HG02571 (cell line): ENCODE results near the gene RAB33A.

ENCODE experiments used
- ATAC-seq: cut with Tn5 transposase; IDR thresholded peaks from one replicate; pipeline ENCODE4 v1.9.1; 2021; ENCODE audit warnings: mild to moderate bottlenecking, moderate library complexity; ENCODE audit not compliant: unreplicated experiment

The RAB33A gene

DNA sequence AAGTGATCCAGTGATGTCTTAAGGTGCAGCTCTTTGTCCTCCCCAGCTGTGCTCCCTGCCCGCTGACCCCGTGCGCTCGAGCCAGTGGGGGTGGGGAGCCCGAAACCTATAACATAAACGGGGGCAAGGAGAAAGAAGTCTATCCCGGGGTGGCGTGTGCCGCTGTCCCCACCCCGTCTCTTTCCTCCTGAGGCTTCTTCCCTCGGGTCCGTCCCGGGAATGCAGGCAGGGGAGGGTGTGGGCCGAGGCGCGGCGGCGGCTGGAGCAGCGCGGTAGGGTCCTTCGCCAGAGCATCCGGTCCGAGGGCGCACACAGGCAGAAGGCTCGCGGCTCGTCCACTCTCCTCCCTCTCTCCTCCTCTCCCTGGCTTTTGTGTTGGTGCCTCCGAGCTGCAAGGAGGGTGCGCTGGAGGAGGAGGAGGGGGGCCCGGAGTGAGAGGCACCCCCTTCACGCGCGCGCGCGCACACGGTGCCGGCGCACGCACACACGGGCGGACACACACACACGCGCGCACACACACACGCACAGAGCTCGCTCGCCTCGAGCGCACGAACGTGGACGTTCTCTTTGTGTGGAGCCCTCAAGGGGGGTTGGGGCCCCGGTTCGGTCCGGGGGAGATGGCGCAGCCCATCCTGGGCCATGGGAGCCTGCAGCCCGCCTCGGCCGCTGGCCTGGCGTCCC lies at the start of gene RAB33A:
TSS of gene RAB33A (plus strand) at position 517 of the 681 bp plus-strand sequence. CDS start at position 618, 101 bp downstream.
- ATAC-seq: no peak

GRCh38 chrX:130124577-130124976 lies 47.2 kb upstream of the RAB33A start:
- ATAC-seq: no peak

DNA sequence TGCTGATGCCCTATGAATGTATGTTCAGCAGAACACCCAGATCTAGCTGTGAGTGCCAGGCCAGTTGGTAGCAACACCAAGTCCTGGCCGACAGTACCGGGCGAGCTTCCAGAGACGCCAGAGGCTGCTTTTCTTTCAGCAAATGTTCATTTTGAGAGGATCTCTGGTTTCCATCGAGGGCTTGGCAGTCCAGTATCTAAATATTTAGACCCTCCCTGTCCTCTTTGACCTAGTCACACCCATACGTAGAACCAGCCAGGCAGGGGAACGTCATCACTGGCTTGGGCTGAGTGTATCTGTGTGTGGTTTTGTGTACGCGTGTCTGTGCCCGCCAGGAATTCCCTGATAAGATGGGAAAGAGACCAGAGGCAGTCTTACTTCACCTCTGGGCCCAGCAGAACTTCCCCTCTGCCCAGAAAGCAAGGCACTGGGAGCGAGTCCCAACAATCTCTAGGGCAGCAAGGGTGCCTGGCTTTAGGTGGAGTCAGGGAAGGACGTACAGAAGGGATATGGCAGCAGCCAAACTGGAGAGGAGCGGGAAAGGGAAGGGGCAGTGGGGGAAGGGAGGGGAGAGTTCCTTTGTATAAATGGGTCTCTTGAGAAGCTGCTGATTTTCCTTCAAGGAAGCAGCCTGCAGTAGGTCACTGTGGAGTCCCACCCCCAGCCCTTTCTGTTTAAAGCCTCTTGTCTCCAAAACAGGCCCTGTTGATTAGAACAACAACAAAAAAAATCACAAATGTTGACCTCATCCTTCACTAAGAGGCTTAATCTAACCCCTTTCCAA lies 46.5 kb upstream of the RAB33A start:
- no peak for ATAC-seq

GRCh38 chrX:130130990-130131389 lies 40.8 kb upstream of the RAB33A start:
- no peak for ATAC-seq

GRCh38 chrX:130136496-130136895 lies 35.3 kb upstream of the RAB33A start:
- no peak for ATAC-seq

DNA sequence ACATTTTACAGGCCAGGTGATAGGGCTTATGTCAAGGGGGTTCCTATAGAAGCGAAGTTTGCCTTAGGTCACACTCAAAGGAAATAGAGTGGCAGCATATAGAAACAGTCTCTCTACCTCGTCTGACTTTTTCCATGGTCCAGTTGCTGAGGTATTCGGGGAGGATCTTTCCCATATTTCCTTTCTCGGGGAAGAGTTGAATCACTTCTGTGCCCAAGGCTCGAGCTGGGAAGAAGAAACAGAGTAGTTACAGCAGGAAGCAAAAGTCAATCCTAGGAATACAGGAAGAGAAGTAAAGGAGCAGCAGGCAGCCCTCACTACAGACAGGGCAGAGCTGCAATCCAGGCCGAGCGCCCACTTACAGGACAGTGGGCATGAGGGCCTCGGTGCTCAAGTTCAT lies 34.8 kb upstream of the RAB33A start:
- ATAC-seq: no peak

GRCh38 chrX:130139474-130140201 lies 32.1 kb upstream of the RAB33A start:
- ATAC-seq: no peak

- ATAC-seq: no peak
Measured at GRCh38 chrX:130144509-130144908, 27.3 kb upstream of the RAB33A start.

- ATAC-seq: no peak
Measured at GRCh38 chrX:130145123-130145522, 26.6 kb upstream of the RAB33A start.

- ATAC-seq: no peak
Measured at GRCh38 chrX:130147631-130148030, 24.1 kb upstream of the RAB33A start.

DNA sequence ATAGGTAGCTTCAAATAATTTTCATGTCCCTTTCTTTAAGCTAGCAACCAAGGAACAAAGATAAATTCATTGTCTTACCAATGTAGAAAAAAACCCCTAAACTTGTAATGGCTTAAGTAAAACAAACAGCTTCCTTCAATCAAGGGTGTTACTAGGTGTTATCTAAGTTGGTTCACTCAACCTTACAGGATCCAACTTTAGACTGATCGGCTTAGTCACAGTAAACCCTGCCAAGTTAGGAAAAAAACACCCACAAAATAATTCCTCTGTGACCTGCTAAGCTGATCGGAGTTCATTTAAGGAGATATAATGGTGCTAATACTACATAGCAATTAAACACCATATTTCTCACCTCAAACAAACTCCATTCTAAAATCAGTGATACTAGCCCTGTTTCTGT lies 16.2 kb upstream of the RAB33A start:
- ATAC-seq: no peak

DNA sequence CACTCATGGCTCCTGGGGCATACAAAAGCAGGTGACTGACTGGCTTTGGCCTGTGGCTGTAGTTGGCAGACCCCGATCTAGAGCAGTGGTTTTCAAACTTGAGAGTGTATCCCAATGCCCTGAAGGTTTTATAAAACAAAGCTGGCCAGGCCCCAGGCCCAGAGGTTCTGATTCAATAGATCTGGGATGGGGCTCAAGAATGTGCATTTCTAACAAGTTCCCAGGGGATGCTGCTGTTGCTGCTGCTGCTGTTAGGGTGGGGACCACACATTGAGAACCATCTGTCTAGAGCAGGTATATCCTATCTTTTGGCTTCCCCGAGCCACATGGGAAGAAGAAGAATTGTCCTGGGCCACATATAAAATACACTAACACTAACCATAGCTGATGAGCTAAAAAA lies 13.5 kb upstream of the RAB33A start:
- no peak for ATAC-seq

GRCh38 chrX:130159776-130160175 lies 12.0 kb upstream of the RAB33A start:
- no peak for ATAC-seq

DNA sequence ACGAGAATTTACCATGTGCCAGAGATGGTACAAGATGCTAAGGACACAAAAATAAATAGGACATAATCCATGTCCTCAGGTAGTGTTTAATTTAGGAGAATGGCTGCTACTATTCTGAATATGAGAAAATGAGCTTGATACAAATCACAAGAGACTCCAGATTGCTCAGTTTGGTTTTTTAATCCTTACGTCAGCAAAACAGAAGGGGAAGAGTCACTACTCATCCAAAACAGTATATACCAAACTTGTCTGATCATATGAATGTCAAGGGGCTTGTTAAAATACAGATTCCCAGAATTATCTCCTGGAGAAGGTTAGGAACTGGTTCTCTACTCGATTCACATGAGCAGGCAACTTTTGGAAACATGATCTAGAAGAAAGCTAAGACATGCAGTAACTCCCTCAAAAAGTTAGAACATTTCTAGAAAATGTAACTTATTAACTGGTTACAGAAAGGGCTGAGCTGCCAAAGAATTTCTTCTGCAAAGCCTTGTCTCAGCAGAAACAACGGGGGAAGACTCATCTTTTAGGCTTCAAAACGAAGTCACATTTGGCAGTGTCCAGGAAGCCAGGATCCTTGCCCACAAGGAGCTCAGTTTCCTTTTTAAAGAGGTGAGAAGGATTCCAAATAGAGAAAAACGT lies 9.5 kb upstream of the RAB33A start:
- ATAC-seq: no peak

- ATAC-seq: no peak
Measured at GRCh38 chrX:130163398-130163797, 8.4 kb upstream of the RAB33A start.

- no peak for ATAC-seq
Measured at GRCh38 chrX:130165181-130165702, 6.5 kb upstream of the RAB33A start.

GRCh38 chrX:130165703-130166502 lies 5.9 kb upstream of the RAB33A start, which contains the start of gene AIFM1:
TSS of gene AIFM1 (minus strand) at chrX:130165841. CDS start at chrX:130165656, 185 bp downstream.
- ATAC-seq: peak; percentile 90

DNA sequence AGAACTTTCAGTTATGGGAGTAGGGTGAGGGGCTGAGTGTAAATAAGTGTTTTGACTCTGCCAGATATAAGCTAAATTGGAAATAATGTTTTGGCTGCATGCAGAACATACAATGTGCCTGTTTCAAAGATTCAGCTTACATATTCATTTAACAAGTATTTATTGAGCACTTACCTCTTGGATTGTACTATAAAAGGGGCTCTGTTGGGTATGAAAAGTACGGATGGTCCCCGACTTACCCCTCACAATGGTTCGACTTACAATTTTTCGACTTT lies 5.3 kb upstream of the RAB33A start:
- ATAC-seq: no peak

GRCh38 chrX:130167040-130167439 lies 4.7 kb upstream of the RAB33A start:
- ATAC-seq: no peak

DNA sequence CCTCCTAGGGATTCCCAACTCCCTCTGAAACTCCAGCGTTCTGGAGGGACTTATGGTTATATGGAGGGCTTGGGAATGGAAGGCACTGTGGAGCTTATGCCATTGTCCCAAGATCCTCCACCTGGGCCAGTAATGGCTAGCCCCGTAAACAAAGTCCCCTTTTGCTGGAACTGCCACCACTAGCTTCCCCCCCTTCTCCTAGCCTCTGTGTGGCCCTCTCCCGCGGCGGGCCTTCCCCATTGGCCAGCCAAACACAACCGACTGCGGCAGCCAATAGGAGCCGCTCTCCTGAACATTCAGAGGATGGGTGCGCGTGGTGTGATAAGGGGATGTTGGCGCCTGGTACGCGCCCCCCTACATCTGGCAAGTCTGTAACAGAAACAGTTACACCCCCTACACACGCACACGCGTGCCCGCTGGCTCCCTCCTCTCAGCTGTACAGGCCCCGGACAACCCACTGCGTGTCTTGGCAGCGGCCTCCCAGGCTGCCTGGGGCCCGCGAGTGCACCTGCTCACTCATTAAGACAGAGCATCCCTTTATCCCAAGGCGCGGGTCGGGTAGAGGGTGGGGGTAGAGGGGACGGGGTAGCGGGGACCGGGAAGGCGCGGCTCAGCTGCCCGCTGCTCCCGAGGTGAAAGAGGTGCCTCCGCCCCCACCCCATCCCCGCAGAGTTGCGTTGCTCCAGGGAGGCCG lies 863 bp upstream of the RAB33A start:
- ATAC-seq: peak; percentile 62
